Mesenchymal stem cell (in vitro differentiated cells and primary cell): ENCODE results near the gene NGEF.

Experiments used
- DNase-seq: peaks from one replicate; pipeline ENCODE4 v3.0.0-alpha.2; 2013
- H2AFZ ChIP-seq: one replicate; pipeline ENCODE4 v1.6.1; 2013; ENCODE audit warnings: low read depth, mild to moderate bottlenecking, control low read depth, inconsistent platforms, low read length, moderate library complexity
- H2AK5ac ChIP-seq: 2 replicates; pipeline ENCODE4 v1.6.1; 2013; ENCODE audit warnings: low read length, moderate library complexity, mild to moderate bottlenecking, inconsistent platforms; ENCODE audit not compliant: severe bottlenecking
- H2BK120ac ChIP-seq: one replicate; pipeline ENCODE4 v1.6.1; 2013; ENCODE audit warnings: low read depth, mild to moderate bottlenecking, inconsistent platforms, low read length, moderate library complexity
- H2BK12ac ChIP-seq, 2 experiments: one replicate each; pipeline ENCODE4 v1.6.1; 2013; ENCODE audit warnings: inconsistent platforms in 2 of 2, low read length in 2 of 2, mild to moderate bottlenecking in 2 of 2, moderate library complexity in 2 of 2, control low read depth in 1 of 2
- H2BK15ac ChIP-seq: one replicate; pipeline ENCODE4 v1.6.1; 2013; ENCODE audit warnings: mild to moderate bottlenecking, low read depth, inconsistent platforms; ENCODE audit not compliant: poor library complexity, severe bottlenecking
- H2BK5ac ChIP-seq: 2 replicates; pipeline ENCODE4 v1.6.1; 2013; ENCODE audit warnings: low read depth, mild to moderate bottlenecking, low read length, control low read depth, inconsistent platforms; ENCODE audit not compliant: poor library complexity, severe bottlenecking
- H3K14ac ChIP-seq, 2 experiments: one replicate each; pipeline ENCODE4 v1.6.1; 2013; ENCODE audit warnings: inconsistent platforms in 2 of 2, low read length in 2 of 2, control low read depth in 1 of 2, mild to moderate bottlenecking in 1 of 2, moderate library complexity in 1 of 2
- H3K18ac ChIP-seq, 2 experiments: one replicate each; pipeline ENCODE4 v1.6.1; 2013; ENCODE audit warnings: inconsistent platforms in 2 of 2, low read length in 2 of 2, control low read depth in 1 of 2, low read depth in 1 of 2, mild to moderate bottlenecking in 1 of 2
- H3K23ac ChIP-seq, 2 experiments: one replicate each; pipeline ENCODE4 v1.6.1; 2013; ENCODE audit warnings: inconsistent platforms in 2 of 2, low read length in 2 of 2, mild to moderate bottlenecking in 2 of 2, moderate library complexity in 2 of 2, control low read depth in 1 of 2
- H3K27ac ChIP-seq: 2 replicates; pipeline ENCODE4 v1.5.1; 2013; ENCODE audit warnings: mild to moderate bottlenecking, moderate library complexity, low read length, control low read depth, inconsistent platforms; ENCODE audit not compliant: poor library complexity, severe bottlenecking
- H3K27me3 ChIP-seq, 2 experiments: 2 replicates each; pipeline versions ENCODE4 v1.6.1 to v1.7.0; 2013; ENCODE audit warnings: low read length in 2 of 2, mild to moderate bottlenecking in 2 of 2, moderate library complexity in 2 of 2, control low read depth in 1 of 2, inconsistent platforms in 1 of 2; ENCODE audit not compliant: control insufficient read depth in 1 of 2, insufficient read depth in 1 of 2
- H3K36me3 ChIP-seq, 2 experiments: 2 replicates each; pipeline versions ENCODE4 v1.6.1 to v1.7.0; 2013; ENCODE audit warnings: low read length in 2 of 2, control low read depth in 1 of 2, inconsistent platforms in 1 of 2, low read depth in 1 of 2, mild to moderate bottlenecking in 1 of 2; ENCODE audit not compliant: insufficient read depth in 2 of 2, control insufficient read depth in 1 of 2
- H3K4ac ChIP-seq, 2 experiments: one replicate each; pipeline ENCODE4 v1.6.1; 2013; ENCODE audit warnings: inconsistent platforms in 2 of 2, low read length in 2 of 2, mild to moderate bottlenecking in 2 of 2, moderate library complexity in 2 of 2, control low read depth in 1 of 2, low read depth in 1 of 2
- H3K4me1 ChIP-seq: 2 replicates; pipeline ENCODE4 v1.6.1; 2013; ENCODE audit warnings: low read depth, low read length, control low read depth; ENCODE audit not compliant: control insufficient read depth, insufficient read depth
- H3K4me2 ChIP-seq: 2 replicates; pipeline ENCODE4 v1.6.1; 2013; ENCODE audit warnings: low read length, mild to moderate bottlenecking, inconsistent platforms; ENCODE audit not compliant: poor library complexity, severe bottlenecking
- H3K4me3 ChIP-seq, 2 experiments: 2 replicates each; pipeline versions ENCODE4 v1.5.1 to v1.7.0; 2013; ENCODE audit warnings: low read length in 2 of 2, mild to moderate bottlenecking in 2 of 2, control low read depth in 1 of 2, low read depth in 1 of 2; ENCODE audit not compliant: insufficient read depth in 1 of 2
- H3K79me1 ChIP-seq: replicated peaks from 2 replicates; pipeline ENCODE4 v1.6.1; 2013; ENCODE audit warnings: mild to moderate bottlenecking, control low read depth, low read length, inconsistent platforms; ENCODE audit not compliant: poor library complexity, severe bottlenecking
- H3K9ac ChIP-seq: 2 replicates; pipeline ENCODE4 v1.7.0; 2013; ENCODE audit warnings: mild to moderate bottlenecking, low read length, moderate library complexity
- H3K9me3 ChIP-seq: 2 replicates; pipeline ENCODE4 v1.7.0; 2013; ENCODE audit warnings: mild to moderate bottlenecking, low read length; ENCODE audit not compliant: control insufficient read depth
- H4K8ac ChIP-seq: one replicate; pipeline ENCODE4 v1.6.1; 2013; ENCODE audit warnings: inconsistent platforms, mild to moderate bottlenecking, low read length, moderate library complexity
- H4K91ac ChIP-seq: one replicate; pipeline ENCODE4 v1.6.1; 2013; ENCODE audit warnings: mild to moderate bottlenecking, low read length, inconsistent platforms
- WGBS: methylation state at CpG from one replicate; pipeline ENCODE4 v1.1.7; 2013; ENCODE audit warnings: mixed read lengths; 5-methylcytosine and 5-hydroxymethylcytosine counted together

The NGEF gene

DNA sequence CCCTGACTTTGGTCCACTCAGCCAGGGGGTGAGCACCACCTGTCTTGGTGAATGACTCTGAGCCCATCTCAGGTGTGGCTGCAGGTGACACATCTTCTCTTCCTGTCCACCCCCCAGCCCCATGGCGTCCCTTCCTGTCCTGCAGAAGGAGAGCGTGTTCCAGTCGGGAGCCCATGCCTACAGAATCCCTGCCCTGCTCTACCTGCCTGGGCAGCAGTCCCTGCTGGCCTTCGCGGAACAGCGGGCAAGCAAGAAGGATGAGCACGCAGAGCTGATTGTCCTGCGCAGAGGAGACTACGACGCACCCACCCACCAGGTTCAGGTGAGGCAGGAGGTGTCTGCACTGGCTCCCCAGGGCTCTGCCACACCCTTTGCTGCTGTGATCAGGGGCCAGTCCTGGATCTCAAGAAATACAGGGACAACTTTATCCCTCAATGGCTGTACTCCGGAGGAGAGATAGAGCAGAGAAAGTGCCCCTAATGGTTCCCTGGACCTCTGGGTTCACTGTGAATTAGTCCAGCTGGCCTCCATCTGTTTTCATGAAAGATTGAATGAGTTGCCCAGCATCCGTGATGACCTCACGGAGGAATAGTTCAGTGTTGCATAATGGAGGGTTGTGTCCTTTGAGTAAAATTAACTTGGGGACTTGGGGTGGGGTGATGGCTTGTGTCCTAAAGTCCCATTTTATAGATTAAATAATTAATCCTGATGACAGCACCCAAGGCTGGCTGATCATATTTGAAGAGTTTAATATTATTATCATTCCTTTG, 19.7 kb upstream of the NGEF start, which contains the start of gene NEU2:
Gene NEU2, plus strand, starts transcription at position 122 of the 770 bp plus-strand sequence. Its CDS starts 0 bp downstream, at position 122.
- no peak within 1 kb of the TSS for H2BK12ac ChIP-seq
- no peaks in the 10 kb centered on the region for H3K27me3 ChIP-seq
- no peak within 1 kb of the TSS for H3K4me2 ChIP-seq
- H3K14ac ChIP-seq = no peak within 1 kb of the TSS
- H2BK5ac ChIP-seq = no peak within 1 kb of the TSS
- no peak within 1 kb of the TSS for H3K4me3 ChIP-seq
- H2AFZ ChIP-seq = no peak within 1 kb of the TSS
- 93% methylated on average over 13 of the region's 13 CpGs for WGBS
- no peak within 1 kb of the TSS for H4K91ac ChIP-seq
- no peak within 1 kb of the TSS for H3K23ac ChIP-seq
- no peak within 1 kb of the TSS for H4K8ac ChIP-seq
- no peak within 1 kb of the TSS for H3K4ac ChIP-seq
- H3K18ac ChIP-seq = no peak within 1 kb of the TSS
- H3K79me1 ChIP-seq = no peaks in the 10 kb centered on the region
- no peaks in the 10 kb centered on the region for H3K9me3 ChIP-seq
- no peak within 1 kb of the TSS for H2BK120ac ChIP-seq
- H2AK5ac ChIP-seq = no peak within 1 kb of the TSS
- no peak for DNase-seq
- peak within 1 kb of the TSS; percentile 85 for H2BK15ac ChIP-seq
- H3K4me1 ChIP-seq = no peaks in the 10 kb centered on the region
- no peak within 1 kb of the TSS for H3K9ac ChIP-seq
- H3K27ac ChIP-seq = no peak within 1 kb of the TSS
- H3K36me3 ChIP-seq = no peaks in the 10 kb centered on the region

DNA sequence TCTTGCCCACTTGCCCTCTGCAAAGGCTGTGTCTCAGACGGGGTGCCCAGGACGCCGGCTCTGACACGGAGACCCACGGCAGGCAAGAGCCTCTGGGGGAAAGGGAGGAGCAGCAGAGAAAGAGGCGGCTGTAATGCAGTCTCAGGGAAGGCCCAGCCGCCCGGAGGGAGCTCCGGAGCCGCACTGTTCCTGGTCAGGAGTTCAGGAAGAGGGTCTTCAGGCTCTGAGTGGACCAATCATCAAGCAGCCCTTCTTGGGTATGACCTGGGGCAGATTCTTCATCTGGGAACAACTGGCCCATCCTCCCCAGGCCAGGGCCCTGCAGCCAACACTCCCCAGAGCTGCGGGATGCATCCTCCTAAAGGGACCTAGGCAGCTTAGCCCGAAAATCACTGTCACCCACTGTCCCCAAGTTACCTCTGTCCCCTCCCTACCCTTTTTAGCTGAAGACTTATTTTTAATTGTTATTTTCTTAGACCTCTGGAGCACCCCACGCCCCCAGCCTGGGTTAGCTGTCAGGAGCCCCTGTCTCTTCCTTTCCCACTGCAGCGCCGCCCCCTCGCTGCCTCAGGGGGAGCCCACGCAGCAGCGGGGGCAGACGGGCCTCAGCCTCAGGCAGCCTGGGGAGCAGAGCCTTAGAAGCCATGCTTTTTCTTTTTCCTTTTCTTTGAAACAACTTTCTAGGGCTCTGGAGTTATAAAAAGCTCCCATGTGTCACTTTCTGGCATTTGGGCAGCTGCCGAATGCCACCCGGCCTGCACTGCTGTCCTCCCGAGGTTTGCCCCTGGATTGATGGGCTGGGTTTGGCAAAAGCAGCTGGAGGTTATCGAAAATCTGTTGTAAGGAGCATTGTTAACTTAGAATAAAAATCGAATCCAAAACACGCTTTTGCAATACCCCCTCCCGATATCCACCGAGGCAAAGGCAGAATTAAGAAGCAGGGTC, 18.8 kb upstream of the NGEF start:
- WGBS = 78% methylated on average over 27 of the region's 27 CpGs
- no peak overlapping the region for H3K9ac ChIP-seq
- peak overlapping the region; percentile 85 for H2BK15ac ChIP-seq
- H3K36me3 ChIP-seq = no peaks in the 10 kb centered on the region
- no peak overlapping the region for H3K4me2 ChIP-seq
- H3K23ac ChIP-seq = no peak overlapping the region
- H2AK5ac ChIP-seq = no peak overlapping the region
- no peaks in the 10 kb centered on the region for H3K27me3 ChIP-seq
- no peaks in the 10 kb centered on the region for H3K4me1 ChIP-seq
- no peaks in the 10 kb centered on the region for H3K9me3 ChIP-seq
- no peak for DNase-seq
- H4K8ac ChIP-seq = no peak overlapping the region
- no peak overlapping the region for H3K14ac ChIP-seq
- no peak overlapping the region for H2BK12ac ChIP-seq
- H3K27ac ChIP-seq = no peak overlapping the region
- H4K91ac ChIP-seq = no peak overlapping the region
- H3K4me3 ChIP-seq = no peak overlapping the region
- H2BK120ac ChIP-seq = no peak overlapping the region
- H2BK5ac ChIP-seq = no peak overlapping the region
- H3K79me1 ChIP-seq = no peaks in the 10 kb centered on the region
- no peak overlapping the region for H3K18ac ChIP-seq
- no peak overlapping the region for H2AFZ ChIP-seq
- no peak overlapping the region for H3K4ac ChIP-seq

DNA sequence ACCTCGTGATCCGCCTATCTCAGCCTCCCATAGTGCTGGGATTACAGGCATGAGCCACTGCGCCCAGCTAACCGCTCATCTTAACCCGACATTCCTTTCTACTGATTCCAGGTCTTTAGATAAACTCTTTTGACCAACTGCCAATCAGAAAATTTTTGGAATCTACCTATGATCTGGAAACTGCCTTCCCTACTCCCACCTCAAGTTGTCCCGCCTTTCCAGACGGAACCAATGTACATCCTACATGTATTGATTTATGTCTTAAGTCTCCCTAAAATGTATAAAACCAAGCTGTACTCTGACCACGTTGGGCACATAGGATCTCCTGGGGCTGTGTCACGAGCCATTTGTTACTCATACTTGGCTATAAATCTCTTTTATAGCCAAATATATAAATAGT, 16.3 kb upstream of the NGEF start:
- Histone ChIP-seq H3K9me3 (no peaks in the 10 kb centered on the region), H2BK15ac (no peak overlapping the region), H2BK12ac (no peak overlapping the region), H2AFZ (no peak overlapping the region), H4K91ac (no peak overlapping the region), H3K4me3 (no peak overlapping the region), H3K4me2 (no peak overlapping the region), H3K27me3 (no peaks in the 10 kb centered on the region), H3K27ac (no peak overlapping the region), H2BK5ac (no peak overlapping the region), H3K18ac (no peak overlapping the region), H3K79me1 (no peaks in the 10 kb centered on the region), H3K36me3 (no peaks in the 10 kb centered on the region), H2AK5ac (no peak overlapping the region), H3K9ac (no peak overlapping the region), H2BK120ac (no peak overlapping the region), H4K8ac (no peak overlapping the region), H3K23ac (no peak overlapping the region), H3K4ac (no peak overlapping the region), H3K14ac (no peak overlapping the region), H3K4me1 (no peaks in the 10 kb centered on the region)
- no peak for DNase-seq
- WGBS = 93% methylated on average over 7 of the region's 9 CpGs

DNA sequence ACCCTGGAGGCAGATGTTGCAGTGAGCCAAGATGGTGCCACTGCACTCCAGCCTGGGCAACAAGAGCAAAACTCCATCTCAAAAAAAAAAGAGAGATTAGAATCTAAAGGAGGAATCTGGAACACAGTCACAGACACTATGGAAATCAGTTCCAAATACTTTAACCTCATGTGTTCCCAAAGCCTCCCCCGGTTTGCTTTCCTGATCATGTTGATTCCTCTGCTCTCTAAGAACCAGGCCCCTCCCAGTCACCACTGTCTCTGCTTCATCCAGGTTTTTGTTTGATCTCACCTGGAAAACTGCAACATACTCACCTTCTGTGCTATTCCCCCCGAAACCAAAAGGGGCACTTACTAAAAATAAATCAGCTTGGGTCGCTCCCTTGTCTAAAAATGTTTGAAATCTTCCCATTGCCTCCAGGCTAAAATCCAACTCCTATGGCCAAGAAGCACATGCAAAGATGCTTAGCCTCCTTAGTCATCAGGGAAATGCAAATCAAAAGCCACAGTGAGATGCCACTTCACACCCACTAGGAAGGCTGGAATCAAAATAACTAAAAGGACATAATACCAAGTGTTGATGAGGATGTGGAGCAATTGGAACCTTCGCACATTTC, 13.2 kb upstream of the NGEF start:
- no peak overlapping the region for H2BK120ac ChIP-seq

More for the DNA sequence above, 13.2 kb upstream of the NGEF start:
- Histone ChIP-seq H3K27me3 (no peaks in the 10 kb centered on the region), H3K9me3 (no peaks in the 10 kb centered on the region), H4K8ac (no peak overlapping the region), H4K91ac (no peak overlapping the region), H2BK5ac (no peak overlapping the region), H2BK12ac (no peak overlapping the region), H3K9ac (no peak overlapping the region), H3K14ac (no peak overlapping the region), H2BK15ac (no peak overlapping the region), H2AFZ (no peak overlapping the region), H3K27ac (no peak overlapping the region), H3K4me3 (no peak overlapping the region), H2AK5ac (no peak overlapping the region), H3K4ac (no peak overlapping the region), H3K23ac (no peak overlapping the region), H3K18ac (no peak overlapping the region), H3K79me1 (no peaks in the 10 kb centered on the region), H3K4me1 (no peaks in the 10 kb centered on the region), H3K36me3 (no peaks in the 10 kb centered on the region), H3K4me2 (no peak overlapping the region)
- WGBS = 63% methylated on average over 4 of the region's 4 CpGs
- peak; percentile 14 for DNase-seq
